Measurements from ENCODE around the gene MRFAP1L1. TPM values are rescaled to one million over a fixed set of nuclear protein-coding genes. Genes with fewer than 3 reads are reported as not detected.

MRFAP1L1 gene
- total RNA-seq, 1 donor from 2014 or later = 36.8 TPM

DNA sequence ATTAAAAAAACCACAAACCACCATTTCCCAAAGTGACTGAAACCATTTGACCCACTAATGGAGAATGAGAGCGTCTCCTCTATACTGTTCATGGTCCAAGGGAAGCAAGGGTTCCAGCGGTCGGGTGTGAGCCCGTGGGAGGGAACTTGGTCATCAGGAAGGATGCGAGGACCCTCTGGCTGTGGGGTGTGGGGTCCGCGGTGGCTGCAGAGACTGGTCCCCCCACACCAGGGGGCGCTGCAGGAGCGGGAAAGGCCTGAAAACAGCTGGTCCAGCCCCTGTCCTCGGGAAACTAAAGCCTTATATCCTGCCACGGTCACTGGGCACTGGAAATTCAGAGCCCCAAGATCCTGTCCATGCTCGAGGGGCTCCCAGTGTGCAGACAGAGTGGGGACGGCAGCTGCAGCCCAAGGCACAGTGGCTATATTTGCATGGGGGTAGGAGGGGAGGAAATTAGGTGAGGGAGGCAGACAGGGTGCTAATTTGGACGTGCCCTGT is 10.6 kb upstream of the MRFAP1L1 start:
- Histone ChIP-seq H3K79me2 (ENCODE audit: insufficient read depth, low read length) (peaks cover 27% of the 10 kb centered on the region), H3K4me1 (ENCODE audit: insufficient read depth, low read length) (peaks cover 17% of the 10 kb centered on the region), H3K27ac (ENCODE audit: low read depth, low read length) (no peak overlapping the region), H3K4me3 (ENCODE audit: insufficient read depth, low read depth, low read length) (no peak overlapping the region), H3K9ac (ENCODE audit: low read length) (no peak overlapping the region), H3K4me2 (ENCODE audit: low read length) (peak overlapping the region; percentile 59), H4K20me1 (ENCODE audit: insufficient read depth, low read length) (peaks cover 28% of the 10 kb centered on the region), H2AFZ (ENCODE audit: low read depth, low read length) (peak overlapping the region; percentile 24), H3K36me3 (ENCODE audit: insufficient read depth, low read length) (no peaks in the 10 kb centered on the region), H3K9me3 (ENCODE audit: insufficient read depth, low read depth, low read length) (no peaks in the 10 kb centered on the region), H3K27me3 (ENCODE audit: insufficient read depth, low read length) (no peaks in the 10 kb centered on the region)
- Mint-ChIP-seq H3K27me3 (ENCODE audit: low read depth, unreplicated experiment) (no peaks in the 10 kb centered on the region), H3K9me3 (ENCODE audit: unreplicated experiment) (no peaks in the 10 kb centered on the region), H3K4me1 (ENCODE audit: low read depth, unreplicated experiment) (peaks cover 13% of the 10 kb centered on the region), H3K4me3 (ENCODE audit: unreplicated experiment) (no peak overlapping the region), H3K36me3 (ENCODE audit: low read depth, unreplicated experiment) (peaks cover 2% of the 10 kb centered on the region), H3K27ac (ENCODE audit: unreplicated experiment) (peak overlapping the region; percentile 69)
- no peak for TF ChIP-seq EZH2 (IDR thresholded peaks at IDR 0.05; ENCODE audit: insufficient read depth, low read length)
- TF ChIP-seq, protein P1, sequence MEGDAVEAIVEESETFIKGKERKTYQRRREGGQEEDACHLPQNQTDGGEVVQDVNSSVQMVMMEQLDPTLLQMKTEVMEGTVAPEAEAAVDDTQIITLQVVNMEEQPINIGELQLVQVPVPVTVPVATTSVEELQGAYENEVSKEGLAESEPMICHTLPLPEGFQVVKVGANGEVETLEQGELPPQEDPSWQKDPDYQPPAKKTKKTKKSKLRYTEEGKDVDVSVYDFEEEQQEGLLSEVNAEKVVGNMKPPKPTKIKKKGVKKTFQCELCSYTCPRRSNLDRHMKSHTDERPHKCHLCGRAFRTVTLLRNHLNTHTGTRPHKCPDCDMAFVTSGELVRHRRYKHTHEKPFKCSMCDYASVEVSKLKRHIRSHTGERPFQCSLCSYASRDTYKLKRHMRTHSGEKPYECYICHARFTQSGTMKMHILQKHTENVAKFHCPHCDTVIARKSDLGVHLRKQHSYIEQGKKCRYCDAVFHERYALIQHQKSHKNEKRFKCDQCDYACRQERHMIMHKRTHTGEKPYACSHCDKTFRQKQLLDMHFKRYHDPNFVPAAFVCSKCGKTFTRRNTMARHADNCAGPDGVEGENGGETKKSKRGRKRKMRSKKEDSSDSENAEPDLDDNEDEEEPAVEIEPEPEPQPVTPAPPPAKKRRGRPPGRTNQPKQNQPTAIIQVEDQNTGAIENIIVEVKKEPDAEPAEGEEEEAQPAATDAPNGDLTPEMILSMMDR (IDR thresholded peaks at IDR 0.05; ENCODE audit: insufficient read depth, low read depth, low read length) = peak; percentile 79
- DNase-seq (ENCODE audit: low read depth) (peak; percentile 20), FAIRE-seq (no peak)

GRCh38 chr4:6719611-6720179 is 10.0 kb upstream of the MRFAP1L1 start:
- peaks cover 28% of the 10 kb centered on the region for H4K20me1 ChIP-seq (ENCODE audit: insufficient read depth, low read length)
- no peak overlapping the region for H3K4me2 ChIP-seq (ENCODE audit: low read length)
- Mint-ChIP-seq H3K9me3 (ENCODE audit: unreplicated experiment) (no peaks in the 10 kb centered on the region), H3K36me3 (ENCODE audit: low read depth, unreplicated experiment) (peaks cover 2% of the 10 kb centered on the region), H3K27me3 (ENCODE audit: low read depth, unreplicated experiment) (no peaks in the 10 kb centered on the region), H3K4me1 (ENCODE audit: low read depth, unreplicated experiment) (peaks cover 13% of the 10 kb centered on the region), H3K27ac (ENCODE audit: unreplicated experiment) (no peak overlapping the region), H3K4me3 (ENCODE audit: unreplicated experiment) (no peak overlapping the region)
- H3K9ac ChIP-seq (ENCODE audit: low read length) = no peak overlapping the region
- no peak overlapping the region for H2AFZ ChIP-seq (ENCODE audit: low read depth, low read length)
- H3K79me2 ChIP-seq (ENCODE audit: insufficient read depth, low read length) = peaks cover 27% of the 10 kb centered on the region
- H3K4me3 ChIP-seq (ENCODE audit: insufficient read depth, low read depth, low read length) = no peak overlapping the region
- FAIRE-seq = no peak
- no peak for DNase-seq (ENCODE audit: low read depth)
- H3K9me3 ChIP-seq (ENCODE audit: insufficient read depth, low read depth, low read length) = no peaks in the 10 kb centered on the region
- peaks cover 13% of the 10 kb centered on the region for H3K4me1 ChIP-seq (ENCODE audit: insufficient read depth, low read length)
- TF ChIP-seq, protein P1 (IDR thresholded peaks at IDR 0.05; ENCODE audit: insufficient read depth, low read depth, low read length) = no peak
- TF ChIP-seq EZH2 (IDR thresholded peaks at IDR 0.05; ENCODE audit: insufficient read depth, low read length) = no peak
- H3K36me3 ChIP-seq (ENCODE audit: insufficient read depth, low read length) = no peaks in the 10 kb centered on the region
- H3K27me3 ChIP-seq (ENCODE audit: insufficient read depth, low read length) = no peaks in the 10 kb centered on the region
- no peak overlapping the region for H3K27ac ChIP-seq (ENCODE audit: low read depth, low read length)

DNA sequence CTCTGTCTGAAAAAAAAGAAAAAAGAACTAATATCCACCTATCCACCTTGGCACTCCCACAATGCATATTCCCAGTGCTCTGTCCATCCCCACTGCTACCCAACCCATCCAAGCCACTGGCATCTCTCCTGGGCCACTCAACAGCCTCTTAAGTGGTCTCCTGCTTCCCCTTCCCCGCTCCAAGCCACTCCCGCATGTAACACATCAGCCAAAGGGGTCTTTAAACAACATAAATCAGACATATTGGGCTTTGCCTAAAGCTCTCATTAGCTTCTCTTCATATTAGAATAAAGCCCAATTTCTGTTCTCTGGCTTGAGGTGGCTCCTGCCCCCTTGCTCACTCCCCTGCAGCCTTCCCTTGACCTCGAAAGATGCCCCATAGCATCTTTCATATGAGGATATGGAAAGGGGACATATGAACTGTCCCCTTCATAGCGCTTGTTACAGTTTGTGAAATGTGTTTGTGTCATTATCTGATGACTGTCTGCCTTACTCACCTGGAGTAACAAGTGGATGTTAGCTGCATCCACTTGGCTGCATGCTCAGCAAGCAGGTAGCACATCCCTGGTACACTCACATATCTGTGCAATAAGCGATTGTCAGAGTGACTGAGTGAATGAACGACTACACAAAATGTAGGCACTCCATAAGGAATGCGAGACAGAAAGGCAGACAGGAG is 9.4 kb upstream of the MRFAP1L1 start:
- no peak overlapping the region for H3K27ac ChIP-seq (ENCODE audit: low read depth, low read length)
- DNase-seq (ENCODE audit: low read depth) (no peak), FAIRE-seq (no peak)
- peaks cover 27% of the 10 kb centered on the region for H3K79me2 ChIP-seq (ENCODE audit: insufficient read depth, low read length)
- H3K27ac Mint-ChIP-seq (ENCODE audit: unreplicated experiment) = peak overlapping the region; percentile 50
- no peaks in the 10 kb centered on the region for H3K9me3 ChIP-seq (ENCODE audit: insufficient read depth, low read depth, low read length)
- peak overlapping the region; percentile 47 for H3K4me3 Mint-ChIP-seq (ENCODE audit: unreplicated experiment)
- H3K9me3 Mint-ChIP-seq (ENCODE audit: unreplicated experiment) = no peaks in the 10 kb centered on the region
- H3K4me1 Mint-ChIP-seq (ENCODE audit: low read depth, unreplicated experiment) = peaks cover 8% of the 10 kb centered on the region
- H4K20me1 ChIP-seq (ENCODE audit: insufficient read depth, low read length) = peaks cover 28% of the 10 kb centered on the region
- peaks cover 2% of the 10 kb centered on the region for H3K36me3 Mint-ChIP-seq (ENCODE audit: low read depth, unreplicated experiment)
- no peaks in the 10 kb centered on the region for H3K36me3 ChIP-seq (ENCODE audit: insufficient read depth, low read length)
- no peak overlapping the region for H3K9ac ChIP-seq (ENCODE audit: low read length)
- H3K4me2 ChIP-seq (ENCODE audit: low read length) = no peak overlapping the region
- H3K4me1 ChIP-seq (ENCODE audit: insufficient read depth, low read length) = peaks cover 7% of the 10 kb centered on the region
- H2AFZ ChIP-seq (ENCODE audit: low read depth, low read length) = no peak overlapping the region
- H3K27me3 ChIP-seq (ENCODE audit: insufficient read depth, low read length) = no peaks in the 10 kb centered on the region
- H3K27me3 Mint-ChIP-seq (ENCODE audit: low read depth, unreplicated experiment) = no peaks in the 10 kb centered on the region
- H3K4me3 ChIP-seq (ENCODE audit: insufficient read depth, low read depth, low read length) = no peak overlapping the region
- TF ChIP-seq, protein P1 (IDR thresholded peaks at IDR 0.05; ENCODE audit: insufficient read depth, low read depth, low read length) = no peak
- no peak for TF ChIP-seq EZH2 (IDR thresholded peaks at IDR 0.05; ENCODE audit: insufficient read depth, low read length)

All from astrocyte (in vitro differentiated cells and primary cell).